Bladder microvascular endothelial cell (primary cell): ENCODE data around the gene SUPT4H1. TPM values are rescaled to one million over a fixed set of nuclear protein-coding genes. Genes with fewer than 3 reads are reported as not detected.

ENCODE experiments used
- total RNA-seq: library from RNA; depleted of rRNA; stranded (reverse); fragments of >200 nt; gene quantifications from 2 replicates; pipeline ENCODE4 v1.2.3, GENCODE V29; 2014

Gene SUPT4H1
- 40.3 and 62.6 TPM in 2 replicates for total RNA-seq

GRCh38 chr17:58351831-58352595 is at the start of gene SUPT4H1:
Gene SUPT4H1, minus strand, starts transcription at chr17:58352201. Its CDS starts 66 bp downstream, at chr17:58352135.

GRCh38 chr17:58328195-58329034 is 23.6 kb downstream of the SUPT4H1 start, which contains the start of gene TSPOAP1:
Gene TSPOAP1, minus strand, starts transcription at chr17:58328795. Its CDS starts 875 bp downstream, at chr17:58327920.

Other genes with a start within 250 kb of the SUPT4H1 start
- not detected in 2 replicates for gene OR4D1, start 203.8 kb downstream of the SUPT4H1 start, total RNA-seq
- gene OR4D2, start 185.2 kb downstream of the SUPT4H1 start, total RNA-seq = not detected in 2 replicates
- gene EPX, start 159.5 kb downstream of the SUPT4H1 start, total RNA-seq = not detected in 2 replicates
- 8.9 and 13.2 TPM in 2 replicates for gene MKS1, start 132.9 kb downstream of the SUPT4H1 start, total RNA-seq
- gene LPO, start 113.6 kb downstream of the SUPT4H1 start, total RNA-seq = not detected in 2 replicates
- under 0.01 TPM in 1 of 2 replicates, not detected in the other for gene MPO, start 71.3 kb downstream of the SUPT4H1 start, total RNA-seq
- under 0.01 TPM in 1 of 2 replicates, not detected in the other for gene TSPOAP1, start 23.4 kb downstream of the SUPT4H1 start, total RNA-seq
- gene RNF43, start 65.3 kb upstream of the SUPT4H1 start, total RNA-seq = not detected in 2 replicates
- gene HSF5, start 136.2 kb upstream of the SUPT4H1 start, total RNA-seq = under 0.01 and 0.06 TPM in 2 replicates
- gene MTMR4, start 162.4 kb upstream of the SUPT4H1 start, total RNA-seq = 30.0 and 43.7 TPM in 2 replicates